HepG2 (cell line): Measurements from ENCODE around the gene ERLEC1. TPM values are rescaled to one million over a fixed set of nuclear protein-coding genes. Genes with fewer than 3 reads are reported as not detected.
A peak's percentile ranks its signal among the peaks of the same experiment; 100 is the strongest.

Experiments used
- DNMT1 ChIP-seq: sonication (generic); formaldehyde crosslinking; IDR thresholded peaks from 2 replicates; pipeline ENCODE4 v1.5.1; 2020; ENCODE audit warnings: mild to moderate bottlenecking, missing genetic modification reagents
- FOXA3 ChIP-seq: IDR thresholded peaks from 2 replicates; pipeline ENCODE4 v1.6.1; 2016; ENCODE audit warnings: missing genetic modification reagents, missing compliant biosample characterization
- HMGA1 ChIP-seq: sonication (generic); formaldehyde crosslinking; conservative IDR thresholded peaks from 2 replicates; pipeline ENCODE4 v1.4.0; 2020; ENCODE audit warnings: missing genetic modification reagents
- HOXA5 ChIP-seq: sonication (generic); formaldehyde crosslinking; IDR thresholded peaks from 2 replicates; pipeline ENCODE4 v1.4.0; 2020; ENCODE audit warnings: missing genetic modification reagents
- JUND ChIP-seq: sonication (generic); formaldehyde crosslinking; IDR thresholded peaks from 2 replicates; pipeline ENCODE4 v1.8.0; 2022; ENCODE audit warnings: mild to moderate bottlenecking, missing genetic modification reagents
- NCOA2 ChIP-seq: sonication (generic); formaldehyde crosslinking; IDR thresholded peaks from 2 replicates; pipeline ENCODE4 v1.8.0; 2022; ENCODE audit warnings: inconsistent platforms
- NFE2L1 ChIP-seq: sonication (generic); formaldehyde crosslinking; IDR thresholded peaks from 2 replicates; pipeline ENCODE4 v1.4.0; 2020; ENCODE audit warnings: missing genetic modification reagents, mild to moderate bottlenecking, borderline replicate concordance
- RELA ChIP-seq: sonication (generic); formaldehyde crosslinking; IDR thresholded peaks from 2 replicates; pipeline ENCODE4 v1.4.0; 2020; ENCODE audit warnings: missing genetic modification reagents
- SNAI1 ChIP-seq: sonication (generic); formaldehyde crosslinking; IDR thresholded peaks from 2 replicates; pipeline ENCODE4 v1.5.0; 2020; ENCODE audit warnings: mild to moderate bottlenecking, missing genetic modification reagents, borderline replicate concordance
- SRF ChIP-seq: IDR thresholded peaks from 2 replicates; pipeline ENCODE4 v1.6.1; 2011; ENCODE audit warnings: mild to moderate bottlenecking, low read depth, low read length, moderate library complexity
- ZBTB33 ChIP-seq: sonication (generic); formaldehyde crosslinking; IDR thresholded peaks from 2 replicates; pipeline ENCODE4 v1.4.0; 2020; ENCODE audit warnings: missing genetic modification reagents
- ZFP1 ChIP-seq: IDR thresholded peaks from 2 replicates; pipeline ENCODE4 v1.6.1; 2016
- ZFP36 ChIP-seq: fragments of 150-350 bp; IDR thresholded peaks from 2 replicates; pipeline ENCODE4 v1.6.1; 2018; ENCODE audit warnings: borderline replicate concordance, low read length, low read depth; ENCODE audit not compliant: partially characterized antibody
- ZKSCAN1 ChIP-seq: fragments of 150-350 bp; IDR thresholded peaks from 2 replicates; pipeline ENCODE4 v1.6.1; 2014; ENCODE audit warnings: low read length
- ZNF235 ChIP-seq: sonication (generic); formaldehyde crosslinking; IDR thresholded peaks from 2 replicates; pipeline ENCODE4 v1.8.1; 2023; ENCODE audit warnings: mild to moderate bottlenecking, missing genetic modification reagents, borderline replicate concordance
- ZNF280B ChIP-seq: sonication (generic); formaldehyde crosslinking; IDR thresholded peaks from 2 replicates; pipeline ENCODE4 v1.5.0; 2020; ENCODE audit warnings: missing genetic modification reagents, mild to moderate bottlenecking, borderline replicate concordance
- ZNF572 ChIP-seq: sonication (generic); formaldehyde crosslinking; IDR thresholded peaks from 2 replicates; pipeline ENCODE4 v1.5.1; 2020; ENCODE audit warnings: mild to moderate bottlenecking, missing genetic modification reagents
- ZNF598 ChIP-seq: sonication (generic); formaldehyde crosslinking; IDR thresholded peaks from 2 replicates; pipeline ENCODE4 v1.5.1; 2020; ENCODE audit warnings: mild to moderate bottlenecking, missing genetic modification reagents, borderline replicate concordance
- ZNF749 ChIP-seq: sonication (generic); formaldehyde crosslinking; IDR thresholded peaks from 2 replicates; pipeline ENCODE4 v1.8.0; 2022; ENCODE audit warnings: mild to moderate bottlenecking, missing genetic modification reagents, moderate library complexity, borderline replicate concordance
- polyA plus RNA-seq, 8 experiments: library from polyadenylated mRNA; depleted of rRNA in 3 of 8; stranded (reverse) in 7 of 8; unstranded in 1 of 8; fragments of >200 nt; fragmentation: Illumina TruSeq in 4 of 8; extraction: Trizol in 4 of 8; gene quantifications; 2 replicates each; pipeline versions ENCODE4 v1.2.1 to v1.2.3, GENCODE V29; 2011 to 2016; ENCODE audit warnings: low read depth in 4 of 8, missing spikeins in 1 of 8, mixed read lengths in 1 of 8; ENCODE audit not compliant: insufficient read depth in 1 of 8
- total RNA-seq, 5 experiments: library from RNA; depleted of rRNA; stranded (reverse); fragments of >200 nt; fragmentation: Illumina TruSeq; extraction: Trizol; gene quantifications; 2 replicates each; pipeline ENCODE4 v1.2.3, GENCODE V29; 2016; ENCODE audit warnings: low read depth in 1 of 5
- TF ChIP-seq, protein P1 (sequence below): sonication (generic); formaldehyde crosslinking; IDR thresholded peaks from 2 replicates; pipeline ENCODE4 v1.4.0; 2020; ENCODE audit warnings: missing genetic modification reagents
- TF ChIP-seq, protein P2 (sequence below): sonication (generic); formaldehyde crosslinking; IDR thresholded peaks from 2 replicates; pipeline ENCODE4 v1.4.0; 2020; ENCODE audit warnings: missing genetic modification reagents, mild to moderate bottlenecking, borderline replicate concordance

The ERLEC1 gene
- total and polyA plus RNA-seq, 2 of the 13 experiments (the other 11 are each of a cell fraction or from before 2014, with no cell fraction given), result 87.3 to 88.4 TPM

GRCh38 chr2:53786705-53787613, at the start of gene ERLEC1, which contains the start of gene ASB3 (continued):
- peak; percentile 87 for TF ChIP-seq DNMT1 (CRISPR knock-in tag)
- peak; percentile 61 for TF ChIP-seq JUND (CRISPR knock-in tag)
- TF ChIP-seq ZFP1 (CRISPR knock-in tag), result peak; percentile 96
- TF ChIP-seq RELA (CRISPR knock-in tag), result peak; percentile 90; the same call in 1 of the 2 replicates
- TF ChIP-seq NCOA2, result peak; percentile 69
- TF ChIP-seq SRF, result no peak
- TF ChIP-seq, protein P1, sequence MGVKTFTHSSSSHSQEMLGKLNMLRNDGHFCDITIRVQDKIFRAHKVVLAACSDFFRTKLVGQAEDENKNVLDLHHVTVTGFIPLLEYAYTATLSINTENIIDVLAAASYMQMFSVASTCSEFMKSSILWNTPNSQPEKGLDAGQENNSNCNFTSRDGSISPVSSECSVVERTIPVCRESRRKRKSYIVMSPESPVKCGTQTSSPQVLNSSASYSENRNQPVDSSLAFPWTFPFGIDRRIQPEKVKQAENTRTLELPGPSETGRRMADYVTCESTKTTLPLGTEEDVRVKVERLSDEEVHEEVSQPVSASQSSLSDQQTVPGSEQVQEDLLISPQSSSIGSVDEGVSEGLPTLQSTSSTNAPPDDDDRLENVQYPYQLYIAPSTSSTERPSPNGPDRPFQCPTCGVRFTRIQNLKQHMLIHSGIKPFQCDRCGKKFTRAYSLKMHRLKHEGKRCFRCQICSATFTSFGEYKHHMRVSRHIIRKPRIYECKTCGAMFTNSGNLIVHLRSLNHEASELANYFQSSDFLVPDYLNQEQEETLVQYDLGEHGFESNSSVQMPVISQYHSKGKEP (CRISPR knock-in tag), result peak; percentile 95
- TF ChIP-seq HMGA1 (CRISPR knock-in tag), result no peak
- TF ChIP-seq HOXA5 (CRISPR knock-in tag), result peak; percentile 99
- peak; percentile 95 for TF ChIP-seq FOXA3 (CRISPR knock-in tag)
- TF ChIP-seq ZNF235, result peak; percentile 95
- peak; percentile 74; the same call in 1 of the 2 replicates for TF ChIP-seq ZNF598 (CRISPR knock-in tag)
- TF ChIP-seq ZKSCAN1, result no peak
- peak; percentile 97; the same call in 1 of the 2 replicates for TF ChIP-seq SNAI1 (CRISPR knock-in tag)
- TF ChIP-seq, protein P2, sequence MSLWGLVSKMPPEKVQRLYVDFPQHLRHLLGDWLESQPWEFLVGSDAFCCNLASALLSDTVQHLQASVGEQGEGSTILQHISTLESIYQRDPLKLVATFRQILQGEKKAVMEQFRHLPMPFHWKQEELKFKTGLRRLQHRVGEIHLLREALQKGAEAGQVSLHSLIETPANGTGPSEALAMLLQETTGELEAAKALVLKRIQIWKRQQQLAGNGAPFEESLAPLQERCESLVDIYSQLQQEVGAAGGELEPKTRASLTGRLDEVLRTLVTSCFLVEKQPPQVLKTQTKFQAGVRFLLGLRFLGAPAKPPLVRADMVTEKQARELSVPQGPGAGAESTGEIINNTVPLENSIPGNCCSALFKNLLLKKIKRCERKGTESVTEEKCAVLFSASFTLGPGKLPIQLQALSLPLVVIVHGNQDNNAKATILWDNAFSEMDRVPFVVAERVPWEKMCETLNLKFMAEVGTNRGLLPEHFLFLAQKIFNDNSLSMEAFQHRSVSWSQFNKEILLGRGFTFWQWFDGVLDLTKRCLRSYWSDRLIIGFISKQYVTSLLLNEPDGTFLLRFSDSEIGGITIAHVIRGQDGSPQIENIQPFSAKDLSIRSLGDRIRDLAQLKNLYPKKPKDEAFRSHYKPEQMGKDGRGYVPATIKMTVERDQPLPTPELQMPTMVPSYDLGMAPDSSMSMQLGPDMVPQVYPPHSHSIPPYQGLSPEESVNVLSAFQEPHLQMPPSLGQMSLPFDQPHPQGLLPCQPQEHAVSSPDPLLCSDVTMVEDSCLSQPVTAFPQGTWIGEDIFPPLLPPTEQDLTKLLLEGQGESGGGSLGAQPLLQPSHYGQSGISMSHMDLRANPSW (CRISPR knock-in tag), result no peak; the same call in 1 of the 2 replicates
- peak; percentile 48 for TF ChIP-seq ZBTB33 (CRISPR knock-in tag)
- TF ChIP-seq ZFP36, result no peak
- TF ChIP-seq ZNF572 (CRISPR knock-in tag), result peak; percentile 53; the same call in 1 of the 2 replicates
- peak; percentile 38; the same call in 1 of the 2 replicates for TF ChIP-seq NFE2L1 (CRISPR knock-in tag)
- TF ChIP-seq ZNF749, result 0 out of 2 replicates have a peak, but pooled peaks have one; percentile 8
- peak; percentile 96 for TF ChIP-seq ZNF280B (CRISPR knock-in tag)
